Measurements from ENCODE around the gene HTRA1. TPM values are rescaled to one million over a fixed set of nuclear protein-coding genes. Genes with fewer than 3 reads are reported as not detected.

Gene HTRA1
- total RNA-seq, 2 donors from 2014 or later, result 41.4 to 61.8 TPM

DNA sequence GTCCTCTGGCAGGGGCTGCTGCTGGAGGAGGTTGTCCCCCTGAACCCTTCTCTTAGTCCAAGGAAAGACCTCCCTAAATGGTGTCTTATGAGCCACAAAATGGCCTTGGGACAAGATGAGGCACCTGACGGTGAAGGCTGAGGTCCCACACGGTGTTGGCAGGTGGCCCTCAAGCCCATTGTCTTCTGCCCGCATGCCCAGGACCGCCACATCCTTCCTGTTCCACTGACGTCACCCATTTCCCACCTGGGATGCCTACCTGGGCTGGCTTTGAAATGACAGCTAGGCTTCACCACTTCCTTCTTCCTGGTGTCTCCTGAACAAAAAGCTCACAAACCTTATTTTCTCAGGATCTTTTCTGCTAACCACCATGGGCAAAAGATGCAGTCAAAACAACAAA lies 97.1 kb downstream of the HTRA1 start:
- no peaks in the 10 kb centered on the region for H3K27me3 ChIP-seq (replicated peaks; ENCODE audit: insufficient read depth)
- no peaks in the 10 kb centered on the region for H3K36me3 ChIP-seq
- no peak for DNase-seq (ENCODE audit: low spot score)
- no peaks in the 10 kb centered on the region for H3K9me3 ChIP-seq
- TF ChIP-seq, protein P1, sequence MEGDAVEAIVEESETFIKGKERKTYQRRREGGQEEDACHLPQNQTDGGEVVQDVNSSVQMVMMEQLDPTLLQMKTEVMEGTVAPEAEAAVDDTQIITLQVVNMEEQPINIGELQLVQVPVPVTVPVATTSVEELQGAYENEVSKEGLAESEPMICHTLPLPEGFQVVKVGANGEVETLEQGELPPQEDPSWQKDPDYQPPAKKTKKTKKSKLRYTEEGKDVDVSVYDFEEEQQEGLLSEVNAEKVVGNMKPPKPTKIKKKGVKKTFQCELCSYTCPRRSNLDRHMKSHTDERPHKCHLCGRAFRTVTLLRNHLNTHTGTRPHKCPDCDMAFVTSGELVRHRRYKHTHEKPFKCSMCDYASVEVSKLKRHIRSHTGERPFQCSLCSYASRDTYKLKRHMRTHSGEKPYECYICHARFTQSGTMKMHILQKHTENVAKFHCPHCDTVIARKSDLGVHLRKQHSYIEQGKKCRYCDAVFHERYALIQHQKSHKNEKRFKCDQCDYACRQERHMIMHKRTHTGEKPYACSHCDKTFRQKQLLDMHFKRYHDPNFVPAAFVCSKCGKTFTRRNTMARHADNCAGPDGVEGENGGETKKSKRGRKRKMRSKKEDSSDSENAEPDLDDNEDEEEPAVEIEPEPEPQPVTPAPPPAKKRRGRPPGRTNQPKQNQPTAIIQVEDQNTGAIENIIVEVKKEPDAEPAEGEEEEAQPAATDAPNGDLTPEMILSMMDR (IDR thresholded peaks at IDR 0.05), result no peak
- TF ChIP-seq POLR2A (IDR thresholded peaks at IDR 0.05) (no peak), POLR2AphosphoS5 (IDR thresholded peaks at IDR 0.05) (no peak)
- H3K4me1 ChIP-seq (replicated peaks), result no peaks in the 10 kb centered on the region
- WGBS, result 78% methylated on average over 5 of the region's 5 CpGs
- intact Hi-C loops (cut with DNase I), result loop anchor here (5.0 kb wide), 1 partner anchor 121 kb away; no protein-coding TSS in a partner anchor
- no peak overlapping the region for H3K27ac ChIP-seq
- no peak overlapping the region for H3K4me3 ChIP-seq

DNA sequence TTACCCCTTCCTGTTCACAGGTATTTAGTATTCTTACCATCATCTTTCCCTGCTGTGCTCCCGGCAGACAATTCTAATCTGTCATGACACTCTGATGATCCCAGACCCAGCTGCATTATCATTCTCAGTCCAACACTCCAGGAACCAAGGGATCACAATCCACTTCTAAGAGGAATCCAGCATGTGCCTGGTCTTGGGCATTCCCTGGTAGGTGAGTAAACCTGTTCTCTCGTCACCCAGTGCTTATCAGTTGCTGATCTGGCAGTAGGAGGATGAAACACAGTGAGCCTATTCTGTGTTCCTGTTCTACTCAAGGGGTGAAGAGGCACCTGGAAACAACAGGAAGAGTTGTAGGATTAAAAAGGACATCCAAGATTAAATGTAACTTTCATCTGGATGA lies 97.9 kb downstream of the HTRA1 start:
- H3K4me1 ChIP-seq (replicated peaks), result no peaks in the 10 kb centered on the region
- no peaks in the 10 kb centered on the region for H3K27me3 ChIP-seq (replicated peaks; ENCODE audit: insufficient read depth)
- H3K27ac ChIP-seq, result no peak overlapping the region
- H3K36me3 ChIP-seq, result no peaks in the 10 kb centered on the region
- no peak overlapping the region for H3K4me3 ChIP-seq
- TF ChIP-seq, protein P1 (IDR thresholded peaks at IDR 0.05), result no peak
- TF ChIP-seq POLR2A (IDR thresholded peaks at IDR 0.05) (no peak), POLR2AphosphoS5 (IDR thresholded peaks at IDR 0.05) (no peak)
- 61% methylated on average over 2 of the region's 2 CpGs for WGBS
- no peaks in the 10 kb centered on the region for H3K9me3 ChIP-seq
- no peak for DNase-seq (ENCODE audit: low spot score)
- intact Hi-C loops (cut with DNase I), result loop anchor here (5.0 kb wide), 1 partner anchor 122 kb away; no protein-coding TSS in a partner anchor

GRCh38 chr10:122560279-122560804 lies 99.0 kb downstream of the HTRA1 start, which contains the start of gene DMBT1:
DMBT1 (plus strand) TSS chr10:122560754; CDS start chr10:122560771, 17 bp downstream.
- H3K4me1 ChIP-seq (replicated peaks), result no peaks in the 10 kb centered on the region
- H3K36me3 ChIP-seq, result no peaks in the 10 kb centered on the region
- H3K27ac ChIP-seq, result no peak within 1 kb of the TSS
- no peak within 1 kb of the TSS for H3K4me3 ChIP-seq
- no peak for DNase-seq (ENCODE audit: low spot score)
- 19% methylated on average over 4 of the region's 4 CpGs for WGBS
- no peaks in the 10 kb centered on the region for H3K27me3 ChIP-seq (replicated peaks; ENCODE audit: insufficient read depth)
- TF ChIP-seq, protein P1 (IDR thresholded peaks at IDR 0.05), result no peak
- TF ChIP-seq POLR2AphosphoS5 (IDR thresholded peaks at IDR 0.05) (no peak), POLR2A (IDR thresholded peaks at IDR 0.05) (no peak)
- H3K9me3 ChIP-seq, result no peaks in the 10 kb centered on the region
- intact Hi-C loops (cut with DNase I), result loop anchor here (10.0 kb wide), 1 partner anchor 96 kb away; the partner anchor contains the start of gene HTRA1

GRCh38 chr10:122561212-122561611 lies 99.9 kb downstream of the HTRA1 start:
- Histone ChIP-seq H3K36me3 (no peaks in the 10 kb centered on the region), H3K4me3 (no peak overlapping the region), H3K27me3 (replicated peaks; ENCODE audit: insufficient read depth) (no peaks in the 10 kb centered on the region), H3K4me1 (replicated peaks) (no peaks in the 10 kb centered on the region), H3K27ac (no peak overlapping the region), H3K9me3 (no peaks in the 10 kb centered on the region)
- WGBS, result 42% methylated on average over 6 of the region's 6 CpGs
- TF ChIP-seq, protein P1 (IDR thresholded peaks at IDR 0.05), result no peak
- no peak for TF ChIP-seq POLR2A (IDR thresholded peaks at IDR 0.05)
- no peak for TF ChIP-seq POLR2AphosphoS5 (IDR thresholded peaks at IDR 0.05)
- DNase-seq (ENCODE audit: low spot score), result no peak
- intact Hi-C loops (cut with DNase I), result loop anchor here (10.0 kb wide), 1 partner anchor 96 kb away; the partner anchor contains the start of gene HTRA1

GRCh38 chr10:122561792-122562191 lies 100.4 kb downstream of the HTRA1 start:
- H3K27me3 ChIP-seq (replicated peaks; ENCODE audit: insufficient read depth), result no peaks in the 10 kb centered on the region
- no peak for DNase-seq (ENCODE audit: low spot score)
- H3K36me3 ChIP-seq, result no peaks in the 10 kb centered on the region
- intact Hi-C loops (cut with DNase I), result loop anchor here (10.0 kb wide), 1 partner anchor 97 kb away; the partner anchor contains the start of gene HTRA1
- no peaks in the 10 kb centered on the region for H3K9me3 ChIP-seq
- H3K4me1 ChIP-seq (replicated peaks), result no peaks in the 10 kb centered on the region
- H3K27ac ChIP-seq, result no peak overlapping the region
- H3K4me3 ChIP-seq, result no peak overlapping the region
- TF ChIP-seq POLR2AphosphoS5 (IDR thresholded peaks at IDR 0.05) (no peak), POLR2A (IDR thresholded peaks at IDR 0.05) (no peak)
- TF ChIP-seq, protein P1 (IDR thresholded peaks at IDR 0.05), result no peak
